Colonic mucosa (tissue), 4 donors: ENCODE data around the gene RRM2. TPM values are rescaled to one million over a fixed set of nuclear protein-coding genes. Genes with fewer than 3 reads are reported as not detected.
"Not testable (repeated sequence)": the region's sequence is repeated elsewhere in the genome, so short reads cannot be mapped to it uniquely, and the experiment has no call there.

Experiments used
- DNase-seq: peaks from one replicate; pipeline ENCODE4 v3.0.0-alpha.2; 2020
- H3K27ac ChIP-seq: fragments of 200-600 bp; one replicate; pipeline ENCODE4 v1.8.0; 2021
- H3K27me3 ChIP-seq: fragments of 200-600 bp; one replicate; pipeline ENCODE4 v1.8.0; 2021
- H3K36me3 ChIP-seq: fragments of 200-600 bp; one replicate; pipeline ENCODE4 v1.8.0; 2021
- H3K4me1 ChIP-seq: fragments of 200-600 bp; one replicate; pipeline ENCODE4 v1.8.0; 2021; ENCODE audit warnings: mild to moderate bottlenecking
- H3K4me3 ChIP-seq: fragments of 200-600 bp; one replicate; pipeline ENCODE4 v1.8.0; 2021
- H3K9ac ChIP-seq, 2 donors: one replicate each; pipeline ENCODE4 v1.7.0; 2013; ENCODE audit warnings: control low read depth in 2 of 2, low read depth in 2 of 2, low read length in 2 of 2
- H3K9me3 ChIP-seq: fragments of 200-600 bp; one replicate; pipeline ENCODE4 v1.8.0; 2021
- CTCF ChIP-seq: fragments of 200-600 bp; IDR thresholded peaks from one replicate; pipeline ENCODE4 v1.8.0; 2022; ENCODE audit warnings: antibody characterized with exemption, mild to moderate bottlenecking
- intact Hi-C: fragments of 100-400 bp; cut with DNase I; formaldehyde crosslinking; loops from one replicate; pipeline ENCODE4 v1.14.1; 2022
- total RNA-seq, 2 donors: library from RNA; stranded (reverse); fragmentation: NEBNext Ultra II Directional in 1 of 2; extraction: Animal tissue kit (Norgen Biotek cat#: 25700) in 1 of 2; gene quantifications; one replicate each; pipeline ENCODE4 v1.2.1, GENCODE V29; 2021
- donor health status: healthy.
- donor health status: DM: no; HTN: no; CAD: no.
- donor health status: DM: no; HTN: no; CAD: no.

RRM2 gene
- total RNA-seq, 2 donors from 2014 or later, result 54.3 to 216 TPM

GRCh38 chr2:10085668-10086059, 36.9 kb upstream of the RRM2 start:
- Histone ChIP-seq H3K4me3 (no peak overlapping the region), H3K27me3 (peaks cover 17% of the 10 kb centered on the region), H3K36me3 (no peaks in the 10 kb centered on the region), H3K4me1 (peaks cover 1% of the 10 kb centered on the region), H3K27ac (no peak overlapping the region), H3K9me3 (no peaks in the 10 kb centered on the region), H3K9ac (no peak overlapping the region)
- DNase-seq, result no peak
- no peak for TF ChIP-seq CTCF
- intact Hi-C loops, result no loop called here

DNA sequence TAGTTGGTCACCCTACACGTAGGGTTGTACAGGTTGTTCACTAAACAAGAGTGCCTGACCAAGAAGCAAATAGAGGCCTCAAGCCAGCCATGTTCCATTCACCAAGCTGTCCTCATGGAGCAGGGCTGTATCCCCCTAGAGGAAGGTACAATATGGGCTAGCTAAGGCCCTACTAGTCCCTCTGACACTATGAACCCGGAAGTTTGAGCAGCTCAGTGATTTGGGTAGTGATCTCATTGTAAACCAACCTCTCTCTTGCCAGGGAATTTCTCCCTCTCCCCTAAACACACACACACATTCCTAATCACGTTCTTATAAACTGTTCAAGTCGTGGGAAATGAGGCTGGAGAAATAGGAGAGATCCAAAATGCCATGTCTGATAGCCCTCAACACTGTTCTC, 35.6 kb upstream of the RRM2 start:
- Histone ChIP-seq H3K27me3 (peaks cover 13% of the 10 kb centered on the region), H3K36me3 (no peaks in the 10 kb centered on the region), H3K27ac (no peak overlapping the region), H3K4me3 (no peak overlapping the region), H3K9ac (no peak overlapping the region), H3K9me3 (no peaks in the 10 kb centered on the region), H3K4me1 (no peaks in the 10 kb centered on the region)
- no peak for TF ChIP-seq CTCF
- intact Hi-C loops, result no loop called here
- no peak for DNase-seq

DNA sequence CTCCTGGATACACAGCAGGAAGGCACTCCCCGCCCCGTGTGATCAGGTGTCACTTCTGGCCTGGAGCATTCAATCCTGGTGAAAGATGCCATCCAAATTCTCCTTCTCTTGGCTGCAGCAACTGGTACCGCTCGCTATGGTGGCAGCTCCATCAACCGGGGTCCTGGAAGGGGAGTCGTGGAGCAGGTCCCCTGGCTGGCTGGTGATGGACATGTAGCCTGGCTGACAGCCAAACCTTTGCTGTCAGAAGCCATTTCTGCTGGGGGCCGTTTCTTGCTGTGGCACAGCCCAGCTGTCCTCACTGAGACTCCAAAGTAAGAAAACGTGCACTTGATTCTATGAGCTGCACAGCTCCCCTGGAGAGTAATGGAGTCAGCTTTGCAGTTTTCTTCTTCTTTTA, 35.2 kb upstream of the RRM2 start:
- peaks cover 11% of the 10 kb centered on the region for H3K27me3 ChIP-seq
- H3K4me3 ChIP-seq, result no peak overlapping the region
- no peaks in the 10 kb centered on the region for H3K4me1 ChIP-seq
- H3K27ac ChIP-seq, result no peak overlapping the region
- no peak for DNase-seq
- TF ChIP-seq CTCF, result no peak
- intact Hi-C loops, result no loop called here
- no peaks in the 10 kb centered on the region for H3K9me3 ChIP-seq
- H3K9ac ChIP-seq, result no peak overlapping the region
- H3K36me3 ChIP-seq, result no peaks in the 10 kb centered on the region

DNA sequence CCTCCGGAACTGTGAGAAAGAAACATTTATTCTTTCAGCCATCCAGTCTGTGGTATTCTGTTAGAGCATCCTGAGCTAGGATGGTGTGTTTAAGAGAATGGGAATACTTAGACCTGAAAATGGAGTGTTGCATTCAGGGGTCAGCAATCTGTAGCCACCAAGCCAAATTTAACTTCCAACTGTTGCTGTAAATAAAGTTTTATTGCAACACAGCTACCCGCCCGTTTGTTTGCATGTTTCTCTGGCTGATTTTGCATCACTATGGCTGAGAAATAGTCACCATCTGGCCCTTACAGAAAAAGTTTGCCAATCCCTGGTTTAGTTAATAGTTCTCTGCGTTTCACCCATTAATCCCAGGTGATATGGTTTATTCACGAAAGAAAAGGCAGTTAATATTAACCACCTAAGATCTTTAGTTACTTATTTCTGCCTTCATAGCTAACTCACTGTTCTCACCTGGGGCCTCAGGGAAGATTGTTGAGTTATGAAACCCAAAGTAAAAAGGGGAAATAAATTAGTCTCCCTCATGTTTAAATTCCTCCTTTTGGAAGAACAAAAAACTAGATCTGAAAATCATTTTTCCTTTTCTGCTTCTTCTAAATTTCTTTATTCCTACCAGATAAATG, 32.9 kb upstream of the RRM2 start:
- Histone ChIP-seq H3K4me3 (no peak overlapping the region), H3K9ac (no peak overlapping the region), H3K36me3 (no peaks in the 10 kb centered on the region), H3K9me3 (no peaks in the 10 kb centered on the region), H3K27me3 (peaks cover 7% of the 10 kb centered on the region), H3K4me1 (no peaks in the 10 kb centered on the region), H3K27ac (no peak overlapping the region)
- no peak for TF ChIP-seq CTCF
- intact Hi-C loops, result no loop called here
- no peak for DNase-seq

DNA sequence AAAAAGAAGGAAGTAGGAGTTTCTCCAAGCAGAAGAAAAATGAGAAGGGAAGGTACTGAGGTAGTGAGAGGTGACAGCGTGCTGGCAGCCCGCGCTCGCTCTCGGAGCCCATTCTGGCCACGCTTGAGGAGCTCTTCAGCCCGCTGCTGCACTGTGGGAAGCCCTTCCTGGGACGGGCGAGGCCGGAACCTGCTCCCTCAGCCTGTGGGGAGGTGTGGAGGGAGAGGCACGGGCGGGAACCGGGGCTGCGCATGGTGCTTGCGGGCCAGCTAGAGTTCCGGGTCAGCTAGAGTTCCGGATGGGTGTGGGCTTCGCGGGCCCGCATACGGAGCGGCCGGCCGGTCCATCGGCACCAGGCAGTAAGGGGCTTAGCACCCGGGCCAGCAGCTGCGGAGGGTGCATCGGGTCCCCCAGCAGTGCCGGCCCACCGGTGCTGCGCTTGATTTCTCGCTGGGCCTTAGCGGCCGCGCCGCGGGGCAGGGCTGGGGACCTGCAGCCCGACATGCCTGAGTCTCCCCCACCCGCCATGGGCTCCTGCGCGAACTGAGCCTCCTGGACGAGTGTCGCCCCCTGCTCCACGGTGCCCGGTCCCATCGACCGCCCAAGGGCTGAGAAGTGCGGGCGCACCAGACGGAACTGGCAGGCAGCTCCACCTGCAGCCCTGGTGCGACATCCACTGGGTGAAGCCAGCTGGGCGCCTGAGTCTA, 31.2 kb upstream of the RRM2 start:
- Histone ChIP-seq H3K9me3 (no peaks in the 10 kb centered on the region), H3K36me3 (no peaks in the 10 kb centered on the region), H3K27ac (no peak overlapping the region), H3K4me1 (no peaks in the 10 kb centered on the region), H3K4me3 (peak overlapping the region; percentile 2), H3K27me3 (peaks cover 7% of the 10 kb centered on the region), H3K9ac (peak overlapping the region in 1 of 2 donors; percentile 35)
- no peak for TF ChIP-seq CTCF
- intact Hi-C loops, result no loop called here
- DNase-seq, result peak; percentile 58

GRCh38 chr2:10091889-10092244, 30.7 kb upstream of the RRM2 start:
- H3K27me3 ChIP-seq, H3K9me3 ChIP-seq, DNase-seq, intact Hi-C loops, H3K36me3 ChIP-seq, H3K4me1 ChIP-seq, H3K4me3 ChIP-seq, H3K27ac ChIP-seq, H3K9ac ChIP-seq: not testable (repeated sequence)
